ENCODE results near the gene PKD1.
"Not testable (repeated sequence)": the region's sequence is repeated elsewhere in the genome, so short reads cannot be mapped to it uniquely, and the experiment has no call there.

Gene PKD1

GRCh38 chr16:2135770-2136490 is at the start of gene PKD1:
Gene PKD1, minus strand, starts transcription at chr16:2135898. Its CDS starts 209 bp downstream, at chr16:2135689.
- FAIRE-seq: not testable (repeated sequence)

DNA sequence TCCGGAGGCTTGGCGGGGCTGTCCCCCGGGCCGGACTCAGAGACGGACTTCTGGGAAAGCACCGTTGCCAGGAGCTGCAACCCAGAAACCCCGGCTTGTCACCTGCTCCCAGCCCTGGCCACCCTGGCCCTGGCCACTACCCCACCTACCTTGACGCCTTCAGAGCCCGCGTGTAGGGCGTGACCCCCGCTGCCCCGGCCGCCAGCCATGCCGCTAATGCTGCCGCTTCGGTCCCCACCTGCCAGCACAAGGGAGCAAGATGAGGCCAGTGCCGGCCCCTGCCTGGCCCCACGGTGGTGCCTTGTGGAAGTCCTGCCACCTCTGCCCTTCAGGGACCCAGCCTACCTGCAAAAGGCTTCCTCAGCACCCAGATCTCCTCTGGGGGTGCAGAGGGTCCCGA is 49.3 kb upstream of the PKD1 start:
- no peak for FAIRE-seq

GRCh38 chr16:2184346-2184745 is 48.6 kb upstream of the PKD1 start:
- no peak for FAIRE-seq

- no peak for FAIRE-seq
Measured at GRCh38 chr16:2183671-2184070, 48.0 kb upstream of the PKD1 start.

DNA sequence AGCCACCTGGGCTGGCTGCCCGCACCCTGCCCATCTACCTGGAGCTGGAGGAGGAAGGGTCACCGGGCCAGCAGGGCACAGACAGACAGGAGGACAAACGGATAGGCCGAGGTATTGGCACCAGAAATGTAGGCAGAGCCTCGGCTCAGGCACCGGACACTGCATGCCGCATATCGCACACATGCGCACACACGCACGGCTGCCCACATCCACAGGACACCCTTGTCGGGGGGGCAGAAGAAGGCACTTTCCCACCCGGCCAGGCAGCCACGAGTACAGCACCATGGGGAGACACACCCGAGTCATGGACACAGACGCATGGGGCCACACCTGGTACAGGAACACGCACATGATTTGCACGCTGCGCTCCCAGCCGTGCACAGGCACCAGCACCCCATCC is 46.3 kb upstream of the PKD1 start:
- no peak for FAIRE-seq

DNA sequence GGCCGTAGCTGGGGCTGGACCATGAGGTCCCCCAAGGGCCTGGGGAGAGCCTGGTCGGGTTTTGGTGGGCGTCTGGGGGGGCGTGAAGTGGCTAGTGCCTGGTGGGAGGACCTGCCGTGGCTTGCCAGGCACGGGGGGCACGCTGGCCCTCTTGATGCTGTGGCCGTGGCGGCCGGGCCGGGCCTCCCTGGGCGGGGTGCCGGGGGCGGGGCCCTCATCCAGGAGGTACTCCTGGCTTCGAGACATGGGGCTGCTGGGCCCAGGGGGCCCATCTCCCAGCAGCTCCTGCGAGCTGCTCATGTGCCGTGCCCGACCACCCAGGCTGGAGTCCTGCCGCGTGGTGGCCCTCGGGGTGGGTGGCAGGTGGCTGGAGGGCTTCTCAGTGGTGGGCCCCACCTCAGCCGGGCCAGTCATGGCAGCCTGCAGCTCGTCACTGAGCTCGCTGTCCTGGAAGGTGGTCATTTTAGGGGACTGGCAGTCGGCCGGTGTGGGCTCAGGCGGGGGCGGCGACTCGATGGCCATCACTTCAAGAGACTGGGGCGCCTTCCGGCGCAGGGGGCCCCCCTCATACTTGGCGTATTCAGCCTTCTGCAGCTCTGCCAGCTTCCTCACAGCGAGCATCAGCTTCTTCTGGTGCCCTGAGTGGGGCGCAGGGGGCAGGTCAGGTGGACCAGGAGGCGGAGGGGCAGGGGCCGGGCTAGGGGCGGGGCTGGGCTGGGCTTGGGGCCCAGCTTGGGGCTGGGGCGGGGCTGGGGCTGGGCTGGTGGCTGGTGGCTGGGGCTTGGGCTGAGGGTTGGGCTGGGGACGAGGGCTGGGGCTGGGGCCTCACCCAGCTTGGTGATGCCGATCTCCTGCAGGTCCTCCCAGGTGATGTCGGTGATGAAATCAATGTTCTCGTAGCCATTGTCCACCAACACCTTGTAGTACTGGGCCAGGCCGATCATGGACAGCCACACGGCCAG is 45.5 kb upstream of the PKD1 start:
- no peak for FAIRE-seq

DNA sequence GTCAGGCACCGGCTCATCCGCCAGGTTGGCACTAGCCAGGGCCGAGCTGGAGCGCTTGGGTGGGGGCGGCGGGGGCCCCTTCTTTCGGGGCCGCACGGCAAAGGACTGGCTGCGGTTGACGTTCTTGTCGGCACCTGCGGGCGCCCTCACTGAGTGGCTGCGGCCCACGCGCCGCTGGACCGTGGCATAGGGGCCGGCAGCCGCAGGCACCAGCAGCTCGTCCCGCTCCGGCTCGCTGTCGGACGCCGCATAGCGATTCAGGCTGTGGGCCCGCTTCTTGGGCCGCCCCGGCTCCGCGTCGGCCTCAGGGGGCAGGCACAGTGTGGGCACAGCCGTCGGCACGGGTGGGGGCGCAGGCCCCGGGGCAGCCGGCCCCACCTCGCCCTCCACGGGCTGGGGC is 44.8 kb upstream of the PKD1 start:
- FAIRE-seq: no peak

DNA sequence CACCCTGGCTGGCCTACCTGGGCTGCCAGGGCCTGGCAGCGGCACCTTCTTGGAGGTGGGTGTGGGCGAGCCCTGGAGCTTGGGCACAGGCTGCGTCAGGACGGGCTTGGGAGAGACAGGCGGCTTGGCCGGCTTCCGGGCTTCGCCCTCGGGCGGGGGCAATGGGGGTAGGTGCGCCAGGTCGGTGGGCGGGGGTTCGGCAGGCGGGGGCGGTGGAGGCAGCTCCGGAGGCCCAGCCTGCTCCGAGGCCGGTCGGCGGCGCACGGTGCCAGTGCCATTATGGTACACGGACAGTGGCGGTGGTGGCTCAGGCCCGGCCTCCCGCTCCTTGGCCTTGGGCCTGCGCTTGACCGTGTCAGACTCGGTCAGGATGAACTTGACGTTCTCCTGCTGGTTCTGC is 43.9 kb upstream of the PKD1 start:
- no peak for FAIRE-seq

- FAIRE-seq: no peak
Measured at GRCh38 chr16:2179107-2179501, 43.4 kb upstream of the PKD1 start.

GRCh38 chr16:2178321-2179106 is 42.8 kb upstream of the PKD1 start:
- no peak for FAIRE-seq

DNA sequence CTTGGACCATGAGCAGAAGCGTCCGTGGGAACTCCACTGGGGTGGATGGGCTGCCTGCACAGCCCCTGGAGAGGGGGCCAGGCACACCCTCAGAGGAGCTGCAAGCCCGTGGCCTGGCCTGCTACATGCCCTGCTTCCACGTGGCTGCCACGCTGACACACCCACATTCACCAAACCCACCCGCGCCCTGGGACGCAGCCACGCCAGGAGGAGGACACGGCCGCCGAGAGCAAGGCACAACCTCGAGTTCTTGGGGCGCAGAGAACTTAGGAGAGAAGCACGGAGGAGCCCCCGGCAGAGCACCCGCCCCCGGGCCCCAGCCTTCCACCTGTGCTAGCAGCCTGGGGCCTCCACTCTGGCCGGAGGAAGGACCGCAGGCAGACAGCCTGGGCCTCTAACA is 41.9 kb upstream of the PKD1 start:
- no peak for FAIRE-seq

DNA sequence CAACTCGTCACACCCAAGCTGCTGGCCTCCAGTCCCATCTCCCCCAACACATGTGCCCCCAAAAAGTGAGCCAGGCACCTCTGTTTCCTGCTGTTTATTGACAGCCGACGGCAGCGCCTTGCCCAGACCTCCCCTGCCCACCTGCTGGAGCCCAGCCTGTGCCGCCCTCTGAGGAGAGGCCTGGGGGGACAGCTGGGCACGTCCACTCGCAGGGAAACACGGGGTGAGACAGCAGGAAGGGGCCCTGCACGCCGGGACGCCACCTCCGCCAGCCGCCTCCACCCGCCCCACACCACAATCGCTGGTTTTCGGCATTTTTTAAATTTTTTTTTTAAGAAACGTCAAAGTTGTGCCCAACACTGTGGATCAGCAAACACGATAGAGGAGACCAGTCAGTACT is 41.4 kb upstream of the PKD1 start:
- FAIRE-seq: no peak

- FAIRE-seq: no peak
Measured at GRCh38 chr16:2176047-2176446, 40.3 kb upstream of the PKD1 start.

GRCh38 chr16:2175454-2175853 is 39.8 kb upstream of the PKD1 start:
- no peak for FAIRE-seq

DNA sequence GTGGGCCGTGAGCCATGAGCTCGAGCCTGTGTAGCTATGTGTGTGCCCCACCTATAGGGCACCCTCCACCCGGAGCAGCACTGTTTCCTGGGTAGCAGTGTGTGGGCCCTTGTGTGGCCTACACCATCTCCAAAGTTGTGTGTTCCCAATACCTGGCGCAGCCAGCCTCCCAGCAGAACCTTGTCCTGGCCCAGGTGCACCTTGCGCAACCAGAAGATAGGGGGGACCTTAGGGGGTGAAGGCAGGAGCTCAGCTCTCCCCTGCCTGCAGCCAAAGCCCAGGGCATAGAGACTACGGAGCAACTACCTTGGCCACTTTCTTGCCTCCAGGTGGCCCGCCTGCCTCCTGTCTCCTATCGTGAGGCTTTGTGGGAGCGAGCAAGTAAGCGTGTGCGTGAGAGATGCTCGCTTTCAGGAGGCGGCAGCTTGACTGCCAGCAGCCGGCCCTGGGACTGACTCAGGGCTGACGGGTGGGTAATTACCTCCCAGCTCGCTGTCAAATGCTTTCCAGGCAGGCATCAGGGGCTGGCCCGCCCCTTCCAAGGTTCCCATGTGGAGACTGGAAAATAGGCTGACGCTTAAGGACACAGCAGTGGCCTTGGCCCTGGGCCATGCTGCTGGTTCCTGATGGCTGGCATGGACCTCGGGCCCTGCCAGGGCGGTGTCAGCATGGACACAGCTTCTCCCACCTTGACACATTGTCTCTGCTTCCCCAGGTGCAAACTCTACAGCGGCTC is 38.9 kb upstream of the PKD1 start:
- FAIRE-seq: no peak

DNA sequence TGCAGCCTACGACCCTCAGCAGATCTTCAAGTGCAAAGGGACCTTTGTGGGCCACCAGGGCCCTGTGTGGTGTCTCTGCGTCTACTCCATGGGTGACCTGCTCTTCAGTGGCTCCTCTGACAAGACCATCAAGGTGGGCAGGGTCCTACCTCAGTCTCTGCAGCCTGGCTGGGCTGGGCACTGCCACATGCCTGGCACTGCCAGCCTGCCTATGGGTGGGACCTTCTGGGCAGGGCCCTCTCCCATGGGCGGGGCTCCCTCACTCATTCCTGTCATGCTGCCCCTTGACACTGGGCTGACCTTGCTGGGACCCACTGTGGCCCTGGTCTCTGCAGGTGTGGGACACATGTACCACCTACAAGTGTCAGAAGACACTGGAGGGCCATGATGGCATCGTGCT is 38.2 kb upstream of the PKD1 start:
- FAIRE-seq: no peak

- FAIRE-seq: no peak
Measured at GRCh38 chr16:2173366-2173765, 37.7 kb upstream of the PKD1 start.

GRCh38 chr16:2172688-2173335 is 37.1 kb upstream of the PKD1 start:
- FAIRE-seq: no peak

GRCh38 chr16:2171601-2172178 is 36.0 kb upstream of the PKD1 start:
- no peak for FAIRE-seq

- FAIRE-seq: no peak
Measured at GRCh38 chr16:2170587-2171435, 35.1 kb upstream of the PKD1 start.

DNA sequence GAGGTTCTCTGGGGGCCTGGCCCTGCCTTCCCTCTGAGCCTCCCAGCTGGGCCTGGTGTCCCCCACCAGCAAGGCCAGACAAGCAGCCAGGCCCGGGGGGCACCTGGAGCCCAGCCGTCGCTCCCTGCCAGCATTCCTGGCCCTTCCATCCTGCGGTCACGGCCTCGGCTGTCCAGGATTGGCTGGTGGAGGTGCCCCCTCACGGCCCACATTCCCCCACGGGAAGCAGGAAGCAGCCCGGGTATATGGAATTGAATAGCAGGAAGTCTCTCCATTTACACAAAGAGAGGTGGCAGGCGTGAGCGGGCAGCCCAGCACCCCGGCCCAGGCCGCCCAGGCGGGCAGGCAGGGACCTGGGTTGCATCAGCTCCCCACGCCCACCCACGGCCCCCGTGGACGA is 34.4 kb upstream of the PKD1 start:
- FAIRE-seq: no peak
